HG02798 (cell line): ENCODE data around the gene VENTX.
"Not testable (repeated sequence)": the region's sequence is repeated elsewhere in the genome, so short reads cannot be mapped to it uniquely, and the experiment has no call there.

Experiments used
- ATAC-seq: cut with Tn5 transposase; IDR thresholded peaks from one replicate; pipeline ENCODE4 v1.9.1; 2021; ENCODE audit warnings: mild to moderate bottlenecking; ENCODE audit not compliant: unreplicated experiment, poor library complexity

Gene VENTX

GRCh38 chr10:133231244-133231945 lies 6.3 kb upstream of the VENTX start:
- ATAC-seq: no peak

DNA sequence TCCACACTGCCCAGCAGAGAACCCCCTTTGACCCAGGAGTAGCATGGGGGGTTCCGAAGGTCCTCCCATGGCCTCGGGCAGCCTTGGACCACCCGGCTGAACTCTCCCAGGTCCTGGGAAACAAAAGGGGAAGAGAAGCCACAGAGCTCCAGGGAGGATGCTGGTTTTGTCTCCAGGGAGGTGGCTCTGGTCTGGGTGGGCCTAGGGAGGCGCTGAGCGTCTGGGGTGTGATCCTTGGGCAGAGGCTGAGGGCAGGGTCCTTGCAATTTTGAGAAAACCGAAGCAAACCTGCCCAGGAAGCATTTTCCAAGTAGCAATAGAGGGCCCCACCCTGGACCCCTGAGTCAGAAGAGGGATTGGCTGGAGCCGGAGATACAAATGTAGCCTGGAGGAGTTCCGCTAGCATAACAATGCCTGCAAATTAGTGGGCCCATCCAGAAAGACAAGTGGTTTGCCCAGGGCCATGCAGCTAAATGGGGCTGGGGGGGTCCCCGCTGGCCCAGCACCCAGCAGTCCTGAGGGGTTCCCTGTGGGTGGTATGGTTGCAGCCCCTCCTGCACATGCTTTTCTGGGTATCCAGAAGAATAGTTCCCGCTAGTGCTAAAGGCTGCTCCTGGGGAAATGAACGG lies 5.6 kb upstream of the VENTX start:
- no peak for ATAC-seq

GRCh38 chr10:133234796-133235195 lies 2.9 kb upstream of the VENTX start:
- not testable (repeated sequence) for ATAC-seq

DNA sequence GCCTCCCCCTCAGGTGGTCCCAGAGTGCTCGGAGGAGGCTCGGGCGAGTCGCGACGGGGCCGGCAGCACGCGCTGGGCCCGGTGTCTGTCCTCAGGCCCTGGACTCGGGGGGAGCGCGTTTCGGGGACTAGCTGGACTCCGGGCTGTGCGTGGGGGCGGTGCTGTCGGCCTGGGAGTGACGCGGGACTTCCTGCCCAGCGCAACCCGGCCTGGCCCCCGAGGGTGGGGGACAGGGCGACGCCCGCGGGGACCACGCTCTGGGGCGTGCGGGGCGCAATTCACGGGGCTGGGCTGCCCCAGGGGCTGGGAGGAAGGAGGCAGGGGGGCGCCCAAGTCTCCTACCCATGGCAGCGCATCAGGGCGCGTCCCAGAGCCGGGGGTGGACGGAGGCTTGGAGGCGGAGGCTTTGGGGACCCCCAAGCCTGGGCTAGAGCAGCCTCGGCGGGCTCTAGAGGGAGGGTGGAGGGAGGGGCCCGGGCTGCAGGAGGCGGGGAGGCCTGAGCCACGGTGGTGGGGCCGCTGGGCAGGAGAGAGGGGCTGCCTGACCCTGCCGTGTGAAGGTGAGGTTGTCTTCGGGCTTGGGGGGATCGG lies 2.3 kb upstream of the VENTX start:
- no peak for ATAC-seq

DNA sequence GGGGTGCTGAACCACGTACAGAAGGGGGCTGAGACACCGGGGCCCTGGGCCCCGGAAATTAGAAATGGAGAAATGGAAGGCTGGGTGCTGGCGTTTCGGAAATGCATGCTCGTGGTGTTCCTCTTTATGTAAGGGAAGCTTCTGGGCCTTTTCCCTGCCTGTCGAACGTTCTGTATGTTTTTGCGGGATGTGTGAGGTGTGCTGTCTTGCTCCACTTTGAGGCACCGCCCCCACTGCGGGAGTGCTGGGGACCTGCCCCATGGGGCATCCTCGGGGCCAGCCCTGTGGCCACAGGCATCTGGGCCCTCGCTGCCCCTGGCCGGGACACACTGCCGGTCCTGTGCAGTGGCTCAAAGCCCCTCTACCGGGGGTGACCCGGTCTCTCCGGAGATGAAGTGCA lies 1.7 kb upstream of the VENTX start:
- ATAC-seq: no peak

- ATAC-seq: no peak
Observed at GRCh38 chr10:133236401-133237240, 1.0 kb upstream of the VENTX start.

GRCh38 chr10:133237241-133237587 lies 441 bp upstream of the VENTX start:
- ATAC-seq: no peak

DNA sequence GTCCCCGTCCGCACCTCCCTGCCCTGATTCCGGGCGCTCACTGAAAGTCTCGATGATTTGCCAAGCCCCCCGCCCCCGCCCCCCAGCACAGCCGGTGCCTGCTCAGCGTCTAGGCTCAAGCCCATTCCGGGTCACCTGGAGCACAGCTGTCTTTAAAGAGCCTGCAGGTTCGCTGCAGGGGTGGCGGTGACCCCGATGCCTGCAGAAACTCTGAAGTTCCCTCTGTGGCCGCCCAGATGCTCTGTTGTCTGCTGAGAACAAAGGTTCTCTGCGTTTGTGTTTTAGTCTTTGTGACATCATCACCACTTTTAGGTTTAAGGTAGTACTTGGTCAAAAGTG lies 780 bp downstream of the VENTX start:
- ATAC-seq: no peak

- no peak for ATAC-seq
Observed at GRCh38 chr10:133239990-133240389, 2.3 kb downstream of the VENTX start.

DNA sequence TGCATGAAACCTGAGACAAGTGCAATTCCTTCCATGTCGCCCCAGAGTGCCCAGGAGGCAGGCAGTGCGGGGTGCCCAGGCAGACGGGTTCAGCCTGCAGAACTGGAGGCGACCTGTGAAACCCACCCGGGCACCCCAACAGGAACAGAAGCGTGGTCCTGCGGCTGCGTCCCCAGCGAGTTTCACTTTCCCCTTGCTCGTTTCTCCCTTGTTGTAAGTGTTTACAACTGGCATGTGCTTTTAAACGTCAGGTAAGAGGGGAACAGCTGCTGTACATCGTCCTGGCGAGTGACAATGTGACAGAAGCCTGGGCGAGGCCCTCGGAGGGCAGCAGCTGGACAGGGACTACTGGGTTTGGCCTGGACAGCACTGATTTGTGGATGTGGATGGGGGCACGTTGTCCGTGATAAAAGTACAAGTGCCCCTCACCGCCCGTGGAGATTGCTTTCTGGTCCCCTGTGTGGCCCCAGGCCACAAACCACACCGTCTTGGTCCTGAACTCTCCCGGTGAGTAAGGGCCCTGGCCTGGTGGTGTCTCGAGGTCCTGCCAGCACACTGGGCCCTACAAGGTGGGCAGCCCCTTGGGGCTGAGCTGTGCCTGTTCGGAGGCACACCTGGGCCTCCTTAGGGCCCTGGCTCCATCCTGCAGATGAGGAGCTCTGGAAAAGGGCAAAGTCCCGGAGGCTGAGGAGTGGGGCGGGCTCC lies 4.0 kb downstream of the VENTX start:
- ATAC-seq: peak; percentile 50

DNA sequence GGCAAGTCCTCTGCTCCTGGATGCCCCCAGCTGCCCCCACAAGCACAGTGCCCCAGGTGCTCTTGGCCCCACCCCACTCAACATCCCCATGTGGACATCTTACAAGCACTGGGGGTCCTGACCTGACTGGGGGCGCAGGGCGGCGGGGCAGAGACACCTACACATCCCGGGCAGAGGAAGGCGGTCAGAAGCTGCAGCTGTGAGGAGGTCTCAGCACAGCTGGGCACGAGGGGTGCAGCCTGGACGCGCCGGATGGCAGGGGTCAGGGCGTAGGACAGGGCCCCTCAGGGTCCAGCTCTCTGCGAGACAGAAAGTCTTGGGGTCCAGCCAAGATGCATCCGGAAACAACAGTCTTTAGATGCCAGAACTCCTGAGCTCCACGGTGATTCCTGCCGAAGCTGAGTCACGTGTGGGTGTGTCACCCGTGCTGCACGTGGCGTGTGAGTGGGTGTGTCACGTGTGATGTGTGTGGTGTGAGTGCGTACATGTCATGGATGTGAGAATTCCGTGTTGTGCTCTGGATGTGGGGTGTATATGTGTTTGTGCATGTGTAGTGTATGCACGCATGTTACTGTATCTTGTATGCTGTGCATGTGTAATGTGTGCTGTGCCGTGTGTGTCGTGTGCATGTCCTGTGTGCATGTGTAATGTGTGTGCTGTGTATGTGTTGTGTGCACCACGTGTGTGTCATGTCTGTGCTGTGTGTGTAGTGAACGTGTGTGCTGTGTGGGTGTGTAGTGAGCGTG lies 5.1 kb downstream of the VENTX start:
- ATAC-seq: no peak

GRCh38 chr10:133243593-133243992 lies 5.9 kb downstream of the VENTX start:
- no peak for ATAC-seq

DNA sequence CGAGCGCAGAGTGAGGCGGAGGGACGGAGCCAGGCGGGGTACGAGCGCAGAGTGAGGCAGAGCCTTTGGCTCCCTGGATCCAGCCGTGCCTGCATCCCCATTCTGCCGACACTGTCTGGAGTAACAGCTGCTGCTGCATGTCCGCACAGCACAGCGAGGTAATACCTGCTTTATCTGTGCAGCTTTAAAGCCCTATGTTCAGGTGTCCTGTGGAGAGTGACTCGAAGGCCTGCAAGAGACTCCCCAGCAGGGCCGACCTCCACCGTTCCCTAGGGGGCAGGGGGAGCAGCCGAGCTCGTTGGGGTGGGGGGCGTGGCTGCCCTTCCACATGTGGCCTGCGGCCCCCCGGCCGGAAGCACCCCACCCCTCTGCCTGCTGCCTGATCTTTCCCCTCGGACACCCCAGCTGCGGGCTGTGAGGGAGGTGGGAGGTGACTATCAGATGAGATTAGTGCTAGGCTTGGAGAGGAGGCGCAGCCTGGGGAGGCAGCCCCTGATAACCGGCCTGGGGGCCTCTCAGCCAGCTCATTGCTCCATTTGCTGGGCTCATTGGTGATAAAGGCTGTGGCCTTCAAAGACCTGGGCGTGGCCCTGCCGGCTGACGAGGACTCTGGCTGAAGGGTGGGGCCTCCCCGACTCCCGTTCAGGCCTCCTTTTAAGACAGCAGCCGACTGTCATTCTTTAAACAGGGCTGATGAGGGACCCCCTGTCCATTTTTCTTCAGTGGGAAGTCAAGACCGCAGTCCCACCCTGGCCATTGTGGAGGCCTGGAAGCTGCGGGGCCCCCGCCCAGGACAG lies 8.0 kb downstream of the VENTX start:
- ATAC-seq: no peak

GRCh38 chr10:133246236-133246626 lies 8.6 kb downstream of the VENTX start:
- no peak for ATAC-seq

DNA sequence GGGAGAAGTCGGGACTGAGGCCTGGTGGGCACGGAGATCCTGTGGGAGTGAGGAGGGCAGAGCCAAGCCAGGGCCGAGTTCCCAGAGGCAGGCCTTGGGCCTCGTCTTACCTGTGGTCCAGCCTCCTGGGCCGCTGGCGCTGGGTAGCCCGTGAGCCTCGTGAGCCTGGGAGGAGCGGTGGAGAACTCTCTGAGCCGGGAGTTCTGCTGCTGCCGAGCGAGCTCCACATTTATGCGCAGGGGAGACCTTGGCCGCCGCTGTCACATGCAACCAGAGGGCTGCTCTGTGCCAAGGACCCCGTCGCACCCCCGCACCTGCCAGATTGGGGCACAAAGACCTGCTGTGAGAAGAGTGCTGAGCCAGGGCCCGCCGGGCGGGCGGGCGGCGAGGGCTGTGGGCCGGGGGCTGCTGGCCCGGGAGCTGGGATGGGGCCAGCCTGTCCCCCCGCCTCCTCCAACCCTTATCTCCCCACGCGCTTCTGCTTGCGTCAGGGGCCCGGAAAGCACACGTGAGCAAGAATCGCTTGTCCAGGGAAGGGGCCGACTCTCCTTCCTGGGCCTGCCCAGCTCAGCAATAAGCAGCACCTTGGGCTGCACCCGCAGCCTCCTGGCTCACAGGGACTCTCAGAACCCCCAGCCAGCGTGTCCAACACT lies 10.2 kb downstream of the VENTX start:
- no peak for ATAC-seq

DNA sequence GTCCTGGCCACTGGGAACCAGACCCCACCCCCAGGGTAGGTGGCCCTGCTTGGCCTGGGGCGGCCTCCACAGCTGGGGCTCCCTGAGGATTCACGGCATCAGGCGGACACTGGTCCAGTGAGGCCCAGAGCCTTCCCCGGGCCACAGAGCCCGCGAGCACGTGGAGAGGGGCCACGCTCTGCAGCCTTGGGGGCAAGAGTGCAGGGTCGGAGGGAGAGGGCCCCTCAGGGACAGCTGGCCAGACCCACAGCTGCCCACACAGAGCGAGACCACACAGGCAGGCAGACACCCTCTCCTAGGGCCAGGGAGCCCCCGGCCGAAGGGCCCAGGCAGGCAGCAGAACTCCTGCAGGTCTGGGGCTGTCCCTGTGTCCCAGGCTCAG lies 10.7 kb downstream of the VENTX start:
- ATAC-seq: no peak

DNA sequence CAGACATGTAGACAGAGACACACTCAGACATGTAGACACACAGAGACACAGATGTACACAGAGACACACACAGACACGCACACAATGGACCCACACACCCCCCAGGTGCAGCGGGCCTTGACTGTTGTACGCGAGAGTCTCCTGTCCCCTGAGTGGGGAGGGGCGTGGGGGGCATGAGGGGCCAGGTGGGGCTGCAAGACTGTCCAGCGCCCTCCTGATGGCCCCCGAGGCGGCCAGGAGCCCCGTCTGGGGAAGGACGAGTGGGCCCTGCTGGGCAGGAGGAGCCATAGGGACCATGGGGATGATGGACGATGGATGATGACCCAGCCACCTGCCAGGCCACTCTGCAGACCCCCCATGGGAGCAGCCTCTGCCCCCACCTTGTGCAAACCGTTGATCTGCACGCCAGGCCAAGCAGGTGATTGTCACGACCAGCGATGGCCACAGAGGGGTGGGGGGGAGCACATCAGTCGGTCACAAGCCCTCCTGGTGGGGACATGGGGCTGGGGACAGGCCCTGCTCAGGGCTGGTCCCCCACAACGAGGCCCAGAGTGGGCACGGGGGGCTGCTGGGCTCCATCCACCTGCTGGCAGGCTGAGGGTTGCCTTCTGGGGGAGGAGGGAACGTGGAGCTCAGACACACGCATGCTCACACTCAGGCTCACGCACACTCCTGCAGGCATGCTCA lies 11.6 kb downstream of the VENTX start:
- no peak for ATAC-seq
